Inflammatory macrophage treated with lipopolysaccharide for 4 hours (primary cell): ENCODE measurements around the gene IGFBP2.
"Not testable (repeated sequence)": the region's sequence is repeated elsewhere in the genome, so short reads cannot be mapped to it uniquely, and the experiment has no call there.

Source experiments
- DNase-seq: peaks from one replicate; pipeline ENCODE4 v3.0.0-alpha.2; 2020

The IGFBP2 gene

GRCh38 chr2:216632952-216633615 lies at the start of gene IGFBP2:
IGFBP2 (plus strand) TSS chr2:216633420; CDS start chr2:216633524, 104 bp downstream.
- peak; percentile 4 for DNase-seq

- no peak for DNase-seq
Measured at GRCh38 chr2:216583606-216584005, 49.6 kb upstream of the IGFBP2 start.

- no peak for DNase-seq
Measured at GRCh38 chr2:216584112-216584511, 49.1 kb upstream of the IGFBP2 start.

GRCh38 chr2:216585441-216585840 lies 47.8 kb upstream of the IGFBP2 start:
- no peak for DNase-seq

- DNase-seq, result peak; percentile 36
Measured at GRCh38 chr2:216588861-216589710, 44.1 kb upstream of the IGFBP2 start.

GRCh38 chr2:216589791-216590190 lies 43.4 kb upstream of the IGFBP2 start:
- DNase-seq, result no peak

- no peak for DNase-seq
Measured at GRCh38 chr2:216590780-216591179, 42.4 kb upstream of the IGFBP2 start.

GRCh38 chr2:216591480-216591879 lies 41.7 kb upstream of the IGFBP2 start:
- DNase-seq, result no peak

GRCh38 chr2:216594081-216594480 lies 39.1 kb upstream of the IGFBP2 start:
- no peak for DNase-seq

- no peak for DNase-seq
Measured at GRCh38 chr2:216596236-216596979, 36.8 kb upstream of the IGFBP2 start.

GRCh38 chr2:216596980-216597509 lies 36.2 kb upstream of the IGFBP2 start:
- DNase-seq, result no peak

GRCh38 chr2:216597825-216598224 lies 35.4 kb upstream of the IGFBP2 start:
- not testable (repeated sequence) for DNase-seq

- no peak for DNase-seq
Measured at GRCh38 chr2:216601632-216602409, 31.4 kb upstream of the IGFBP2 start.

- DNase-seq, result no peak
Measured at GRCh38 chr2:216603010-216603883, 30.0 kb upstream of the IGFBP2 start.

GRCh38 chr2:216603884-216604245 lies 29.4 kb upstream of the IGFBP2 start:
- DNase-seq, result no peak

- no peak for DNase-seq
Measured at GRCh38 chr2:216604458-216604857, 28.8 kb upstream of the IGFBP2 start.

- peak; percentile 5 for DNase-seq
Measured at GRCh38 chr2:216606551-216607276, 26.5 kb upstream of the IGFBP2 start.

GRCh38 chr2:216607277-216607560 lies 26.0 kb upstream of the IGFBP2 start:
- DNase-seq, result no peak

GRCh38 chr2:216608525-216608924 lies 24.7 kb upstream of the IGFBP2 start:
- no peak for DNase-seq

GRCh38 chr2:216615298-216616082 lies 17.7 kb upstream of the IGFBP2 start:
- DNase-seq, result no peak
